ENCODE results near the gene ADRA2B.

Gene ADRA2B

DNA sequence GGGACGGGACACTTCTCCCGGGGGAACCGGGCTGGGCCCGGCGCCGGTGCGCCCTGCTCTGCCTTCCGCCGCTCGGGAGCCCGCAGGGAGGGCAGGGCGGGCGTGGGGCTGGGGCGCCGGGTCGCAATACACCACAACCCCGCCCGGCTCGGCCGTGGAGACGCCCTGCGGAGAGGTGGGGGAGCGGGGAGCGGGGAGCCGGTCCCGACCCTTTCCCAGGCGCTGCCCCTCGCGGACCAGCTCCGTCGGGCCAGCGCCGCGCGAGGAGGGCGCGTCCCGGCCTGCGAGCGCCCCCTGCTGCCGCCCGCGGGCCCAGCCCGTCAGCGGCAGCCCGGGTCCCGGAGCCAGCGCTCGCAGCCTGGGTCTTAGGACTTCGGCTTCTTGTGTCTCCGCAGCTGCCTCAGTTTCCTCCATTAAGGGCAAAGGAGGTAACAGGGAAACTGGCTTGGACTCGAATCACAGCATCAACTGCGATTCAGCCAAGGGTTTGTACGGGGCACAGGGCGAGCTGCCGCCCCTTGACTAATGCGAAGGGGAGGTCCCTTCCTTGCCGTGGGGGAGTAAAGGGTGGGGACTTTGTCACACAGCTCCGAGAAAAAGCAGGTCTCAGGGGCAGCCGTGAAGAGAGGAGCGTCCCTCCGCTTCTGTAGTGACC, 635 bp upstream of the ADRA2B start:
- no peak for DNase-seq (ENCODE audit: low read depth)

GRCh38 chr2:96115631-96116423, 544 bp downstream of the ADRA2B start:
- no peak for DNase-seq (ENCODE audit: low read depth)

DNA sequence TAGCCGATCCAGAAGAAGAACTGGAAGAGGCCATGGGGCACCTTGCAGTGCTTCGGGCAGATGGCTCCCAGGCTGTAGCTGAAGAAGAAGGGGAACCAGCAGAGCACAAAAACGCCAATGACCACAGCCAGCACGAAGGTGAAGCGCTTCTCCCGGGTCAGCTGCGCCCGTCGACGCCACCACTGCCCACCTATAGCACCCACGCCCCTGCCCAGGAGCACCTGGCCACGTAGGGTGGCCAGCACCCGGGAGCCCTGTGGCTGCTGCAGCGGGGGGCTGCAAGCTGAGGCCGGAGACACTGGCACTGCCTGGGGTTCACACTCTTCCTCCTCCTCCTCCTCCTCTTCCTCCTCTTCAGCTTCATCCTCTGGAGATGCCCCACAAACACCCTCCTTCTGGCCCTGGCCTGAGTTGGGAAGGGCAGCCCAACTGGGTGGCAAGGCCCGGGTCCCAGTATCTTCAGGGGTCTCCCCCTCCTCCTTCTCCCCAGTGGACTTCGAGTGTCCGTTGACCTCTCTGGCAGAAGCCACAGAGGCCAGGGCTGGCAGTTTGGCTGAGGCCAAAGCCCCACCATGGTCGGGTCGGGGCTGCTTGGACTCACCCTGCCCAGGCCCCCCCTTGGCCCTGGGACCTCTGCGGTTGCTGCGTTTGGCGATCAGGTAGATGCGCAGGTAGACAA, 1.3 kb downstream of the ADRA2B start:
- no peak for DNase-seq (ENCODE audit: low read depth)

GRCh38 chr2:96114546-96114902, 1.8 kb downstream of the ADRA2B start:
- no peak for DNase-seq (ENCODE audit: low read depth)

GRCh38 chr2:96113951-96114350, 2.4 kb downstream of the ADRA2B start:
- DNase-seq (ENCODE audit: low read depth): no peak

GRCh38 chr2:96113367-96113677, 3.0 kb downstream of the ADRA2B start:
- no peak for DNase-seq (ENCODE audit: low read depth)

DNA sequence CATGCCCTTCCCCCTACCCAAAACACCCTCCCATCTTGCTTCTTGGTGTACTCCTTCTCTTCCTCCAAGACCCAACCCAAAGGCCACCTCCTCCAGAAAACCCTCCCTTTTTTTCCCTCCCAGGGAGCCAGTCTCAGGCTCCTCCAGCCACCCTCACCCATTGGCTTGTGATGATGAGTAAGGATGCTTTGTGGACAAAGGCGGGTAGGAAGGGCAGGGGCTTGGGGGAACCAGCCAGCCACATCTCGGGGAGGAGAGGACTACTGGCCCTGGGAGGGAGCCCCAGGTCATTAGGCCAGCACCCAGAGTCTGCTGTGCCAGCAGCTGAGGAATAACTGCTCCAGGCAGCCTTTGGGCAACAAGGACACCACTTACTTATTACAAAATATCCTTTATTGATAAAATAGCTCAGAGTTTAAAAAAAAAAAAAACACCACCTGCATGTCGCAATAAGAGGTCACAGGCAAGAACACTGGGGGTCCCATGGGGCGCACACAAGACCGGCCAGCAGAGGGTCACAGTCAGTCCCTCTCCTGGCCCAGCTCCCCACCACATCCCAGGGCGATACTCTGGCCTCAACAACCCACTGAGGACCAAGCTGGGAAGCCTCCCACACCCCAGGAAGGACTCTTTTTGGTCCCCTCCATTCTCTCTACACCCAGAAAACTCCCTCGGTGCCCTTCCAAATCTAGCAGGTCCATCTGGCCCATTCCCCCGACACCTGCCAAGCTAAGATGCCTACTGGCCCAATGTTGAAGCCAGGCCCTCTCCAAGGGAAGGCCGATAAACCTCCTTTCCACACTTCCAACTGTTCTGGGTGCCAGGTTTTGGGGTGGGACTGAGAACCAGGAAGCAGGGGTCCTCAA, 3.6 kb downstream of the ADRA2B start:
- DNase-seq (ENCODE audit: low read depth): no peak

DNA sequence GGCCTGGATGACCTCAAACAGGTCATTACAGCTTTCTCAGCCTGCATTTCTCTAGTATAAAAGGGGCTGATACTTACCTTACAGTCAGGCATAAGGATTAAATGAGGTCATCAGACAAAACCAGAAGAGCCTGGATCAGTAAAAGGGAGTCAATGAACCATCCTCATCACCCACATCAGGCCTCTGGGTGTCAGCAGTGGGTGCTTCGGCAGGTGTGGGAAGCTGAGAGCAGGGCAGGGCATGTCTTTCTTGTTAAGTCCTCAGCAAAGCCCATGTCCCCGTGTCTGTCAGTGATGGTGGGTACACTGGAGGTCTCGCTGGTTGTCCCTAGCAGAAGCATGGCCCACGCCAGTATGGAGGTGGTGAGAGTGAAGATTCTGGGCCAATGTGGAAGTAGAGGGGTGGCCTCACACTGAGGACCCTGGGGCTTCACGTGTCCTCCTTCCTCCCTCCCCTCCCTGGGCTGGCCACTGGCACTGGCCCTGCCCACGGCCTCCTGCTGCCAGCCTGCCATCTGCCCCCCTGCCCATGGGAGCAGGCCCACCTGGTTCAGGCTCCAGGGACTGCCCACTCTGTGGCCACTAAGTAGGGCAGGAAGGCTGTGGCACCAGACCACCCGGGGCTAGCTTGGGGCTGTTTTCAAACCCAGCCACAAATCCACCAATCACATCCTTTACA, 4.4 kb downstream of the ADRA2B start:
- no peak for DNase-seq (ENCODE audit: low read depth)

GRCh38 chr2:96111257-96111640, 5.1 kb downstream of the ADRA2B start:
- no peak for DNase-seq (ENCODE audit: low read depth)

DNA sequence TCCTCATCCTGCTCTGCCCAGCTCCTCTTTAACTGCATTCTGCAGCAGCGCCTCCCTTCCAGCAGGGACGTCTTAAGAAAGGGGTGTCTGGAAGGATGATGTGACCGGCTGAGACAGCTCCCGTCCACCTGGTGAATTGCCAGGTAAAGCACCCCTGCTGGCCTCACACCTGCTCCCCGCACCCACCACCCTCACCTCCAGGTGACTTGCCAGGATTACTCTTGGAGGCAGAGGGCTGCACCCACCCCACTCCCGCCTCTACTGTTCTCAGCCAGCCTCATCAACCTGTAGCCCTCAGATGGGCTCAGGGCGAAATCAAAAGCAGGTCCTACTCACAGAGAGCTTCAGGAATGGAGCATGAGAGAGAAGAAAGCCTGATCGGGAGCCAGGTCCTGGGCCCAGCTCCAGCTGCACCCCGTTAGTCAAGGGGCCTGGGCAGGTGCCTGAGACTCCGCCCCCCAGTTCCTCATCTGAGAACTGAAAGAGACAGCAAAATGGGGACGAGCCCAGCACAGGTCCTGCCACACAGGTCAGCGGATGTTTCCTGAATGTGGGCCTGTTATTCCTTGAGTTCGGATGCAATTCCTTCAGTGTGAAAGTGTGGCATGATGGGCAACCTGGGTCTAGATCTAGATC, 5.6 kb downstream of the ADRA2B start:
- no peak for DNase-seq (ENCODE audit: low read depth)

GRCh38 chr2:96109931-96110511, 6.3 kb downstream of the ADRA2B start:
- no peak for DNase-seq (ENCODE audit: low read depth)

DNA sequence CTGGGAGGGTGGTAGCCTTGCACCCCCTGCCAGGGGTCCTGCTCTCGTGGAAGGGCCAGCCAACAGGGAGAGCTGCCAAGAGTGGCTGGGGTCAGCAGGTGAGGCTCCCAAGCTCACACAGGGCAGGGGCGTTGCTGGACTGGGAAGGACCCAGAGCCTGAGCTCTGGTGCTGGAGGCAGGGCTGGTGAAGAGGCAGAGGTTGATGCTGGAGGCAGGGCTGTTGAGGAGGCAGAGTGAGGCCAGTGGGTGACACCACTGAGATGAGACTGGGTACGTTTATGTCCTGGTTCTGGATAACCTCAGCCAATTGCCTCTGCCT, 7.0 kb downstream of the ADRA2B start:
- no peak for DNase-seq (ENCODE audit: low read depth)

DNA sequence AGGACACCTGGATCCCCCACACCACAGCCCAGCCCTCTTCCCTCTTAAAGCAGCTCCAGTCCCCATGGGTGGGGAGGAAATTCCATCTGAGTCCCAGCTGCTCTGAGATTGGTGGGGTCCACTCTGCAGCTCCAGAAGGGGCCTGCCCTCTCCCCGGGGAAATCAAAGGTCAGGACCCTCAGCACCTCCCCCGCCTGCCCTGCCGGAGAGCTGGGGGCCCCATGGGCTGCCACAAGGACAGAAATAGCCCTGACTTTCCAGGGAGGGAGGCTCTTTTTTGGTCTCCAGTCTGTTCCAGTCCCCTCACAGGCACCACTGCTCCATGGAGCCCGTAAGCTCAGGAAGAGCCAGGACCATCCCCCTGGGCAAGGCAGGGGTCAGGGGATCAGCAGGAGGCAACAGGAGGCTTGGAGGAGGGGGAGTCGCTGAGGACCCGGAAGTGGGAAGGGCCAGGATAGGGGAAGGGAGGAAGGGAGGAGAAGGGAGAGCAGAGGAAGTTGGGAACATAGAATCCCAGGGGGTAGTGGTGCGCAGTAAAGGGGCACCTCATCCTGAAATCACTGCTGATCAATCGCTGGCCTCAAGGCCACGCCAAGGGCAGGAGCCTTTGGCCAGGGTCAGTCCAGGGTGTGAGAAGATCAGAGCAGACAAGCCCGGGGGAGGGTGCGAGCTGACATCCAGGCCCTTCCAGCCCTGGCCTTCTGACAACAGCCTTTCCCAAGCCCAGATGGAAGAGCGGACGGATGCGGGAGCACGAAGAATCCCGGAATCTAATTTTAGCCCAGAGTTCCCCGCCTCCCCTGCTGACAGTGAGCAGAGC, 7.6 kb downstream of the ADRA2B start:
- DNase-seq (ENCODE audit: low read depth): no peak

DNA sequence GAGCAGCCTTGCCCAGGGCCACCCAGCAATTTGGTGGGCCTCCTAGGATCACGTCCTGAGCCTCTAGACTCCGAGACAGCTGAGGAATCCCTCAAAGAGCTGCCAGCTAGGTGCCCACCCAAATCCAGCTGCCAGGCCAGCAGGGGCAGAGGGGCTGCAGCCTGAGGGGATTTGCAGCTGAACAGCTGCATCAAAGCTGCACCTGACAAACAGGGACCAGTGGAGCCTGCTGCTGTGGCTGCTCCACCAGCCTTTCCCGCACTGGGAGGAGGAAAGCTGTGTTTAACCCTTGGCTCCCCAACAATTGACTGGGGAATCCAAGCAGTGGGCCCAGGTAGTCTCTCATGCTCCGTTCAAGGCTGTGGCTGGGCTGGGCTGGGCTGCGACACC, 8.2 kb downstream of the ADRA2B start:
- DNase-seq (ENCODE audit: low read depth): no peak

GRCh38 chr2:96107708-96108065, 8.7 kb downstream of the ADRA2B start:
- DNase-seq (ENCODE audit: low read depth): no peak

GRCh38 chr2:96106991-96107707, 9.2 kb downstream of the ADRA2B start:
- DNase-seq (ENCODE audit: low read depth): no peak

GRCh38 chr2:96105994-96106715, 10.2 kb downstream of the ADRA2B start:
- no peak for DNase-seq (ENCODE audit: low read depth)

DNA sequence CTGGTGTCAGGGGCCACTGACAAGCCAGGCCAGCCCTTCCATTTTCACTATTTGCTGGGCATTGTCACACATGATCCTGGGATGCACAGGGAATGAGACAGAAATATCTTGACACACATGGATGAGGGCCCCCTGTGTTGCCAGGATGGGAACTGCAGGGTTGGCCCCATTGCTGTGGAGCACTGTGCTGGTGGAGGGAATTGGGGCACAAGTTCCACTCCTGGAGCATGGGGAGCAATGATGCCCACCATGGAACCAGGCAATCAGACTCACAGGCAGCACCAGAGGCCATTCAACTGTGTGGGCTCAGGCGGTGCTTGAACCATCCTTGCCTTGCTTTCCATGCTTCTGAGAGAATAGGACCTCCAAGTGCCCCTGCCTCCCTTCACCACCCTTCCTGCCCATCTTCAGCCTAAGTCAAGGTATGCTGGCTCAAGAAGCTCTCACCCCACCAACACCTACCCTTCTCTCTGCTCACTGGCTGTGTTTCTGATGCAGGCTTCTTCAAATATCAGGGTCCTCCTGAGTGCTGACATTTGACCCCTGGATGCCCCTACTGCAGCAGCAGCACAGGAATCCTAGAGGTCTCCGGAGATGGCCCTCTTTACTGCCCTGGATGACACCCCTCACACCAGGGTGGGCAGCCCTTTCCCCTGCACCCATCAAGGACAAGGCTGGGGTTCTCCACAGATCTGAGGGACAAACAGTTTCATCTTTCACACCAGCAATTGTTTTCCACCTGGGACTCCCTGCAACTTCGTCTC, 11.0 kb downstream of the ADRA2B start:
- DNase-seq (ENCODE audit: low read depth): no peak

Data from CMK (cell line).